Right lobe of liver (tissue), 6 donors: ENCODE results near the gene KCNJ11. TPM values are rescaled to one million over a fixed set of nuclear protein-coding genes. Genes with fewer than 3 reads are reported as not detected.
A peak's percentile ranks its signal among the peaks of the same experiment; 100 is the strongest.

Experiments
- ATAC-seq, 4 donors: fragments of 200-7000 bp; cut with Tn5 transposase; one replicate each; pipeline ENCODE4 v1.9.1; 2020; ENCODE audit warnings: mild to moderate bottlenecking in 4 of 4, moderate library complexity in 4 of 4
- DNase-seq, 3 donors: peaks; one replicate each; pipeline ENCODE4 v3.0.0-alpha.2; 2020
- H3K27ac ChIP-seq, 3 donors: fragments of 200-600 bp; one replicate each; pipeline ENCODE4 v1.8.0; 2022
- H3K27me3 ChIP-seq, 2 donors: fragments of 200-600 bp; one replicate each; pipeline ENCODE4 v1.8.0; 2022
- H3K36me3 ChIP-seq, 4 donors: fragments of 200-600 bp; sonication (generic) in 1 of 4; one replicate each; pipeline versions ENCODE4 v1.5.1 to v1.8.0; 2017 to 2022; ENCODE audit warnings: control low read depth in 1 of 4
- H3K4me1 ChIP-seq, 4 donors: fragments of 200-600 bp; sonication (generic) in 1 of 4; one replicate each; pipeline versions ENCODE4 v1.5.1 to v1.8.0; 2017 to 2022; ENCODE audit warnings: control low read depth in 1 of 4
- H3K4me3 ChIP-seq, 3 donors: fragments of 200-600 bp; one replicate each; pipeline ENCODE4 v1.8.0; 2022
- H3K9me3 ChIP-seq, 4 donors: fragments of 200-600 bp; sonication (generic) in 1 of 4; one replicate each; pipeline versions ENCODE4 v1.5.1 to v1.8.0; 2017 to 2022; ENCODE audit warnings: control low read depth in 1 of 4
- POLR2A ChIP-seq: fragments of 450-650 bp; IDR thresholded peaks from one replicate; pipeline ENCODE4 v1.6.1; 2017; ENCODE audit warnings: antibody characterized with exemption, mild to moderate bottlenecking
- WGBS: methylation state at CpG from one replicate; pipeline ENCODE4 v1.1.6; 2018; ENCODE audit warnings: low coverage, low lambda C conversion rate; ENCODE audit not compliant: insufficient coverage; ENCODE audit errors: missing lambda C conversion rate; 5-methylcytosine and 5-hydroxymethylcytosine counted together
- intact Hi-C, 2 donors: fragments of 100-400 bp; cut with DNase I; formaldehyde crosslinking; loops; one replicate each; pipeline versions ENCODE4 v1.11.2 to v1.14.1; 2022
- total RNA-seq, 6 experiments: library from RNA; depleted of rRNA in 2 of 6; stranded (reverse); fragments of >200 nt in 2 of 6; fragmentation: NEBNext Ultra II Directional in 3 of 6; extraction: Animal tissue kit (Norgen Biotek cat#: 25700) in 3 of 6; gene quantifications; one replicate each; pipeline versions ENCODE4 v1.1.0 to v1.2.4, GENCODE V29; 2016 to 2023
- TF ChIP-seq, protein P1 (sequence below), 4 donors: fragments of 200-600 bp in 3 of 4; fragments of 450-650 bp in 1 of 4; IDR thresholded peaks; one replicate each; pipeline versions ENCODE4 v1.5.1 to v1.8.0; 2016 to 2022; ENCODE audit warnings: antibody characterized with exemption in 4 of 4, mild to moderate bottlenecking in 2 of 4
- donor health status: DM: no; HTN: yes; CAD: no.
- donor health status: DM: no; HTN: no; CAD: no.
- donor health status: DM: no; HTN: no; CAD: no.
- donor health status: DM: no; HTN: yes; CAD: no.
- donor health status: DM: no; HTN: yes; CAD: no.

KCNJ11 gene
- total RNA-seq, 6 experiments from 2014 or later: 0.93 to 3.7 (median 2.0) TPM

GRCh38 chr11:17412488-17413180, 24.2 kb upstream of the KCNJ11 start:
- 55% methylated on average over 4 of the region's 9 CpGs for WGBS
- no peaks in the 10 kb centered on the region for H3K9me3 ChIP-seq
- H3K4me3 ChIP-seq: no peak overlapping the region

GRCh38 chr11:17411418-17411817, 23.0 kb upstream of the KCNJ11 start:
- H3K4me1 ChIP-seq: peaks cover 0 to 25% (median 1%) of the 10 kb centered on the region in 4 donors
- H3K27me3 ChIP-seq: no peaks in the 10 kb centered on the region
- DNase-seq (no peak), ATAC-seq (no peak)
- TF ChIP-seq POLR2A: no peak
- TF ChIP-seq, protein P1, sequence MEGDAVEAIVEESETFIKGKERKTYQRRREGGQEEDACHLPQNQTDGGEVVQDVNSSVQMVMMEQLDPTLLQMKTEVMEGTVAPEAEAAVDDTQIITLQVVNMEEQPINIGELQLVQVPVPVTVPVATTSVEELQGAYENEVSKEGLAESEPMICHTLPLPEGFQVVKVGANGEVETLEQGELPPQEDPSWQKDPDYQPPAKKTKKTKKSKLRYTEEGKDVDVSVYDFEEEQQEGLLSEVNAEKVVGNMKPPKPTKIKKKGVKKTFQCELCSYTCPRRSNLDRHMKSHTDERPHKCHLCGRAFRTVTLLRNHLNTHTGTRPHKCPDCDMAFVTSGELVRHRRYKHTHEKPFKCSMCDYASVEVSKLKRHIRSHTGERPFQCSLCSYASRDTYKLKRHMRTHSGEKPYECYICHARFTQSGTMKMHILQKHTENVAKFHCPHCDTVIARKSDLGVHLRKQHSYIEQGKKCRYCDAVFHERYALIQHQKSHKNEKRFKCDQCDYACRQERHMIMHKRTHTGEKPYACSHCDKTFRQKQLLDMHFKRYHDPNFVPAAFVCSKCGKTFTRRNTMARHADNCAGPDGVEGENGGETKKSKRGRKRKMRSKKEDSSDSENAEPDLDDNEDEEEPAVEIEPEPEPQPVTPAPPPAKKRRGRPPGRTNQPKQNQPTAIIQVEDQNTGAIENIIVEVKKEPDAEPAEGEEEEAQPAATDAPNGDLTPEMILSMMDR (IDR thresholded peaks at IDR 0.05): no peak
- WGBS: 77% methylated on average over 6 of the region's 6 CpGs
- intact Hi-C loops: no loop called here
- no peaks in the 10 kb centered on the region for H3K36me3 ChIP-seq
- H3K27ac ChIP-seq: no peak overlapping the region
- no peak overlapping the region for H3K4me3 ChIP-seq
- H3K9me3 ChIP-seq: no peaks in the 10 kb centered on the region

More at GRCh38 chr11:17412488-17413180, 24.2 kb upstream of the KCNJ11 start:
- no peaks in the 10 kb centered on the region for H3K36me3 ChIP-seq
- no peak for ATAC-seq
- peak overlapping the region in 1 of 3 donors; percentile 52 for H3K27ac ChIP-seq
- TF ChIP-seq, protein P1 (IDR thresholded peaks at IDR 0.05): no peak
- no peak for TF ChIP-seq POLR2A
- peaks cover 0 to 18% (median 0%) of the 10 kb centered on the region in 4 donors for H3K4me1 ChIP-seq
- intact Hi-C loops: no loop called here
- DNase-seq: no peak
- no peaks in the 10 kb centered on the region for H3K27me3 ChIP-seq

DNA sequence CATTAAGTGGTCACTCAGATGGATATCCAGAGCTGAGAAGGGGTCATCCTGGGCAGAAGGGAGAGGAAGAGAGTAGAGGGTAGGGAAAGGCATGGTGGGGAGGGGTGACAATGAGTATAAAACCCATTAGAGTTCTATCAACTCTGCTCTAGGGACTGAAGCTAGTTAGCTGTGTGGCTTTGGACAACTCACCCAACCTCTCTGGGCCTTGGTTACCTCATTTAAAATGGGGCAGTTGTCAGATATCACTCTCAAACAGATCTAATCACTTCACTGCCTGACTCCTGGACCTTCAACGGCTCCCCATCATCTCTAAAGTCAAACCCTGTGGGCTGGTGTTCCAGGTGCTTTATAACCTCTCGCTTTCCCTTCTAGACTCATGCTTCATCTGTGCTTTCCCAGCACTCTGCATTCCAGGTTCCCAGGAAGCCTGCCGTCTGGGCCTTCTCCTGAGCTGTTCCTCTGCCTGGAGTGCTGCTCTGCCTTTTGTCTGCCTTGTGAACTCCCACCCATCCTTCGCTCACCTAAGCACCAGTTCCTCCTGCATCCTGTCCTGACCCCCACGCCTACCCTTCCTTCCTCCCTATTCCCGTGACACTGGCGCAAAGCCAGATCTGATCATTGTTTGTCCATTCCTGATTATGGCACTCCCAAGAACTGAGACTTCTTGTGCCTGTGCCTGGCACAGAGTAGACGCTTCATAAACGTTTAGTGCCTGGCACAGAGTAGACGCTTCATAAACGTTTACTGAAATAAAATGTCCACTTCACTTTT, 22.3 kb upstream of the KCNJ11 start:
- Histone ChIP-seq H3K4me3 (no peak overlapping the region), H3K36me3 (no peaks in the 10 kb centered on the region), H3K27ac (no peak overlapping the region), H3K9me3 (no peaks in the 10 kb centered on the region), H3K4me1 (peaks cover 0 to 31% (median 4%) of the 10 kb centered on the region in 4 donors), H3K27me3 (no peaks in the 10 kb centered on the region)
- peak in 1 of 4 donors; percentile 27 for ATAC-seq
- no peak for TF ChIP-seq POLR2A
- TF ChIP-seq, protein P1 (IDR thresholded peaks at IDR 0.05): no peak
- intact Hi-C loops: no loop called here
- peak in 1 of 3 donors; percentile 40 for DNase-seq
- WGBS: 46% methylated on average over 11 of the region's 11 CpGs

DNA sequence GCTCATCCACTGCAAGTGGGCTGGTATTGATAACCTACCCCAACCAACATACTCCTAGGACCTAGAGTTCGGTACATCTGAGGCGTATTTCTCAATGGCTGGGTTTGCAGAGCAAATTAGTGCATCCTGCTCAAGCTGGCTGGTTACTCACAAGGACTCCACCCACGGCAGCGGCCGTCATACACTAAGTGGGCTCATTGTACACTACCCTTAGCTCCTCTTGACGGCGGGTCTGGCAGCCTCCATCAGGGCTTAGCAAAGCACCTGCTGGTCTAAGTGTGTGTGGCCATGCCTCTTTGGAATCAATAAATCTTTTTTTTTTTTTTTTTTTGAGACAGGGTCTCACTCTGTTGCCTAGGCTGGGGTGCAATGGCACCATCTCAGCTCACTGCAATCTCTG, 20.2 kb upstream of the KCNJ11 start:
- DNase-seq: peak in 2 of 3 donors; percentile 5 to 26
- ATAC-seq: no peak
- intact Hi-C loops: no loop called here
- Histone ChIP-seq H3K27me3 (no peaks in the 10 kb centered on the region), H3K27ac (no peak overlapping the region), H3K4me3 (no peak overlapping the region), H3K9me3 (no peaks in the 10 kb centered on the region), H3K4me1 (peaks cover 0 to 32% (median 7%) of the 10 kb centered on the region in 4 donors), H3K36me3 (no peaks in the 10 kb centered on the region)
- WGBS: 100% methylated on average over 2 of the region's 7 CpGs
- TF ChIP-seq POLR2A: no peak
- TF ChIP-seq, protein P1 (IDR thresholded peaks at IDR 0.05): no peak
